Stimulated activated naive CD8-positive, alpha-beta T cell treated with anti-CD3 and anti-CD28 coated beads, Interleukin-15, Interleukin-2, amounts not matched to agents 100 ng/mL and 50 ng/mL, for 24 hours (primary cell): ENCODE data around the gene TTLL1.
A peak's percentile ranks its signal among the peaks of the same experiment; 100 is the strongest.

ENCODE experiments used
- H3K27ac Mint-ChIP-seq: one replicate; pipeline ENCODE4 v1.8.0; 2021; ENCODE audit warnings: mild to moderate bottlenecking, mixed read lengths
- H3K27me3 Mint-ChIP-seq: one replicate; pipeline ENCODE4 v1.8.0; 2021; ENCODE audit warnings: mixed read lengths
- H3K36me3 Mint-ChIP-seq: one replicate; pipeline ENCODE4 v1.8.0; 2021; ENCODE audit warnings: low read depth, mixed read lengths
- H3K4me1 Mint-ChIP-seq: one replicate; pipeline ENCODE4 v1.8.0; 2021; ENCODE audit warnings: low read depth, mixed read lengths
- H3K4me3 Mint-ChIP-seq: one replicate; pipeline ENCODE4 v1.8.0; 2021; ENCODE audit warnings: mild to moderate bottlenecking, mixed read lengths
- H3K9me3 Mint-ChIP-seq: one replicate; pipeline ENCODE4 v1.8.0; 2021; ENCODE audit warnings: mixed read lengths

The TTLL1 gene

GRCh38 chr22:43015677-43016042 lies 73.5 kb downstream of the TTLL1 start:
- H3K4me3 Mint-ChIP-seq: peak overlapping the region; percentile 91
- peaks cover 26% of the 10 kb centered on the region for H3K4me1 Mint-ChIP-seq
- no peaks in the 10 kb centered on the region for H3K9me3 Mint-ChIP-seq
- no peaks in the 10 kb centered on the region for H3K27me3 Mint-ChIP-seq
- H3K36me3 Mint-ChIP-seq: no peaks in the 10 kb centered on the region
- peak overlapping the region; percentile 83 for H3K27ac Mint-ChIP-seq

DNA sequence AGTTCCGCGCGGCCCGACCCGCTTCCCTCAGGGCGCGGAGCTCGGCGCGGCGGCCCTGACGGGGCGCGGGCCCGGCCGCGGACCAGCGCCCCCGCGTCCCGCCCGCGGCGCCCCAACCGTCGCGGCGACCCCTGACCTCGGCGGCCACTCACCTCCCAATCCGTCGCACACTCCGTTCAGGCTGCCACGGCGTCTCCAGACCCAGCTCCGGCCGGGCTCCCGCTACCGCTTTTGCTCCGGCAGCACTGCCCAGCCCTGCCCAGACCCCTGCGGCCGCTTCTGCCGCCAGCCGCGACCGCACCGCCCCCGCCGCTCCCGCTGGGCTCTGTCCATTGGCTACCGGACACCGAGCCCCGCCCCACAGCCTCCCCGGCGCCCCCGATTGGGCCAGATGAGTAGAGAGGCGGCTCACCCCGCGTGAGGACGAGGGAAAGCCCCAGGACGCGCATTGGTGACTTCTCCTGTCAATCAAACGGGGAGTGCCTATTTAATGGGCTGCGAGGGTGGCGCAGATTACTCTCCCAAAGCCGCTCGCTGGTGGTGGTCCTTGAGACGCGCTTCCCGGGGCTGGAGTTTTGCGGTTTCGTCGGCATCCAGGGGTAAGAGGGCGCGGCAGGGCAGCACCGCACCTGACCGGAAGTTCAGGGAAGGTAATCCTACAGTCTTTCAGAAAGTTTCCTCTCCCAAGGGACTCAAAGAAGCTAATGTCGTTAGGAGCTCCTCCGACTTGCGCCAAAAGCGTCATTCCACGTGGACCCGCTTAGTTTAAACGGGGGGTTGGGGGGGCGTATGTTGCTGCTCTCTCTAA lies 74.1 kb downstream of the TTLL1 start, which contains the start of gene PACSIN2:
Gene PACSIN2 (minus strand): TSS at position 281 of the 808 bp plus-strand sequence. CDS start 103,069 bp downstream, outside the sequence.
- peak within 1 kb of the TSS; percentile 91 for H3K4me3 Mint-ChIP-seq
- no peaks in the 10 kb centered on the region for H3K27me3 Mint-ChIP-seq
- peak within 1 kb of the TSS; percentile 83 for H3K27ac Mint-ChIP-seq
- H3K36me3 Mint-ChIP-seq: no peaks in the 10 kb centered on the region
- peaks cover 26% of the 10 kb centered on the region for H3K4me1 Mint-ChIP-seq
- H3K9me3 Mint-ChIP-seq: no peaks in the 10 kb centered on the region

- H3K36me3 Mint-ChIP-seq: no peaks in the 10 kb centered on the region
- H3K4me3 Mint-ChIP-seq: peak overlapping the region; percentile 91
- no peaks in the 10 kb centered on the region for H3K27me3 Mint-ChIP-seq
- H3K27ac Mint-ChIP-seq: peak overlapping the region; percentile 68
- H3K9me3 Mint-ChIP-seq: no peaks in the 10 kb centered on the region
- H3K4me1 Mint-ChIP-seq: peaks cover 26% of the 10 kb centered on the region
Observed at GRCh38 chr22:43014316-43014868, 74.8 kb downstream of the TTLL1 start.

GRCh38 chr22:43013355-43014315 lies 75.6 kb downstream of the TTLL1 start:
- Mint-ChIP-seq H3K4me3 (peak overlapping the region; percentile 91), H3K36me3 (no peaks in the 10 kb centered on the region), H3K4me1 (peaks cover 31% of the 10 kb centered on the region), H3K27me3 (no peaks in the 10 kb centered on the region), H3K9me3 (no peaks in the 10 kb centered on the region), H3K27ac (peak overlapping the region; percentile 68)

- Mint-ChIP-seq H3K27me3 (no peaks in the 10 kb centered on the region), H3K27ac (no peak overlapping the region), H3K9me3 (no peaks in the 10 kb centered on the region), H3K4me3 (no peak overlapping the region), H3K36me3 (no peaks in the 10 kb centered on the region), H3K4me1 (peaks cover 41% of the 10 kb centered on the region)
Observed at GRCh38 chr22:43012390-43012789, 76.8 kb downstream of the TTLL1 start.

DNA sequence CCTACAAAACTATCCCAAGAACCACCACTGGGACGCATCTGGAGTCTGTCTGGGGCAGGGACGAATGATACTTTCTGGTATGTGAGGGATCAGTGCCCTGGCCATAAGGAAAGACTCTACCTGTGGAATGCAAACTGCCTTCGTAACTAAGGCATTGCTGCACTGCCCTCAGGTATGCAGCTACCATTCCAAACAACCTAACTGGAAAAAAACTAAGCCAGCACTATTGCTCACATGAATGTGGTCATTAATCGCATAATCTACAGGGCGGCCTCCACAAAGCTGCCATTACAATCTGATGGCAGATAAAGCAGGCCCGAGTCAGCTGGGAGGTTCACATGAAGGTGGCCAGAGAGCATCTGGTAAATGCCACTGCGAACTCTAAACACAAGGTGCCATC lies 78.1 kb downstream of the TTLL1 start:
- Mint-ChIP-seq H3K4me1 (peaks cover 54% of the 10 kb centered on the region), H3K27ac (no peak overlapping the region), H3K27me3 (no peaks in the 10 kb centered on the region), H3K36me3 (no peaks in the 10 kb centered on the region), H3K4me3 (no peak overlapping the region), H3K9me3 (no peaks in the 10 kb centered on the region)

DNA sequence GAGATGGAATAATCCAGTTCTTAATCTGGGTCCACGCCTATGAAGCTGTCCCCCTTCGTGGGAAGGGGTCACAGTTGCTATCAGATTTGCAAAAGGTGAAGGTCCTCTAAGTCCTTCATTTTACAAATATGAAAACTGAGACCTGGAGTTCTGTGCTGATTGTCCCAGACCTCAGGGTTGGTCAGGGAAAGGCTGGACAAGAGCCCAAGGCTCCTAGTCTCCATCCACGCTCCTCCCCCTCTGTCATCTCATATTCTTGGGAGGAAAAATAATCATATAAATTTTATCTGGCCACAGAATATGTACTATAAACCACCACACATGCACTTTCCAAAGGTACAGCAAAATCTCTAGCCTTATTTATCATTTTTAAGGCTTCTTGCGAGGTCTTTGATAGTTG lies 79.7 kb downstream of the TTLL1 start:
- Mint-ChIP-seq H3K27ac (no peak overlapping the region), H3K9me3 (no peaks in the 10 kb centered on the region), H3K4me3 (no peak overlapping the region), H3K36me3 (no peaks in the 10 kb centered on the region), H3K4me1 (peaks cover 62% of the 10 kb centered on the region), H3K27me3 (no peaks in the 10 kb centered on the region)

- peaks cover 66% of the 10 kb centered on the region for H3K4me1 Mint-ChIP-seq
- H3K4me3 Mint-ChIP-seq: no peak overlapping the region
- H3K27me3 Mint-ChIP-seq: no peaks in the 10 kb centered on the region
- H3K36me3 Mint-ChIP-seq: peaks cover 2% of the 10 kb centered on the region
- H3K9me3 Mint-ChIP-seq: no peaks in the 10 kb centered on the region
- no peak overlapping the region for H3K27ac Mint-ChIP-seq
Observed at GRCh38 chr22:43008921-43009320, 80.3 kb downstream of the TTLL1 start.

DNA sequence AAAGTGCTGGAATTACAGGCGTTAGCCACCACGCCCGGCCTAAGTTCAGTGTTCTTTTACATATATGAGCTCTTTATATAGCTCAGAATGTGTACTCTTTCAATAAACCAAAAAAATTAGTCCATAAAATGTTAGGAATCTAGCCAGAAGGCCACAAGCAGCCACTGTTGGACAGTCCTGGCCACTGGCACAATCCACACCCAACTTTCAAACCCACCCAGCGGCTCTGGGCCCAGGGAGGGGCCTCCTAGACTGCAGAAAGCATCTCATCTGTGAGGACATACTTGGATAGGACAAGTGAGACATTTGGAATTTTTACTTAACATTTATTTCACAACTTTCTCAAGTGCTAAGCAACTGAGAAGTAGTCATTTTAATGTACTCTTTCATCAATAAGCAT lies 80.7 kb downstream of the TTLL1 start:
- no peak overlapping the region for H3K4me3 Mint-ChIP-seq
- no peaks in the 10 kb centered on the region for H3K27me3 Mint-ChIP-seq
- peaks cover 5% of the 10 kb centered on the region for H3K36me3 Mint-ChIP-seq
- no peaks in the 10 kb centered on the region for H3K9me3 Mint-ChIP-seq
- no peak overlapping the region for H3K27ac Mint-ChIP-seq
- H3K4me1 Mint-ChIP-seq: peaks cover 66% of the 10 kb centered on the region

- H3K36me3 Mint-ChIP-seq: peaks cover 5% of the 10 kb centered on the region
- no peaks in the 10 kb centered on the region for H3K9me3 Mint-ChIP-seq
- H3K4me1 Mint-ChIP-seq: peaks cover 66% of the 10 kb centered on the region
- H3K27me3 Mint-ChIP-seq: no peaks in the 10 kb centered on the region
- no peak overlapping the region for H3K4me3 Mint-ChIP-seq
- peak overlapping the region; percentile 32 for H3K27ac Mint-ChIP-seq
Observed at GRCh38 chr22:43007519-43008102, 81.6 kb downstream of the TTLL1 start.

DNA sequence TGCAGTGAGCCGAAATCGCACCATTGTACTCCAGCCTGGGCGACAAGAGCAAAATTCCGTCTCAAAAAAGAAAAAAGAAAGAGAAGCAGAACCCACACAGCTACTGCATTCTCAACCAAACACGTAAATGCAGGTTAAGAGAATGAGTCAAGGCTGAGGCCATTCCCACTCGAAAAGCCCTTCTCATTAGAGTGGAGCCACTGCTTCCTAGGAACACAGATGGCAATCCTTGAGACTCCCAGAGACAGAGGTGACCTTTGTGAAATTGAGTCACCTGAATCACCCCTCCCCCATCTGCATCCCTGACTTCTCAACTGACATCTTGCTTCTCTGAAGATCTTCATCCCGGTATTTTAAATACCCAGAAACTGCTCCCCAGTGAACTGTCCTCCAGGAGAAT lies 82.4 kb downstream of the TTLL1 start:
- Mint-ChIP-seq H3K4me1 (peaks cover 75% of the 10 kb centered on the region), H3K27ac (no peak overlapping the region), H3K36me3 (peaks cover 5% of the 10 kb centered on the region), H3K27me3 (no peaks in the 10 kb centered on the region), H3K9me3 (no peaks in the 10 kb centered on the region), H3K4me3 (no peak overlapping the region)

- H3K4me3 Mint-ChIP-seq: no peak overlapping the region
- no peaks in the 10 kb centered on the region for H3K9me3 Mint-ChIP-seq
- peaks cover 5% of the 10 kb centered on the region for H3K36me3 Mint-ChIP-seq
- no peak overlapping the region for H3K27ac Mint-ChIP-seq
- H3K4me1 Mint-ChIP-seq: peaks cover 78% of the 10 kb centered on the region
- no peaks in the 10 kb centered on the region for H3K27me3 Mint-ChIP-seq
Observed at GRCh38 chr22:43006016-43006505, 83.1 kb downstream of the TTLL1 start.

DNA sequence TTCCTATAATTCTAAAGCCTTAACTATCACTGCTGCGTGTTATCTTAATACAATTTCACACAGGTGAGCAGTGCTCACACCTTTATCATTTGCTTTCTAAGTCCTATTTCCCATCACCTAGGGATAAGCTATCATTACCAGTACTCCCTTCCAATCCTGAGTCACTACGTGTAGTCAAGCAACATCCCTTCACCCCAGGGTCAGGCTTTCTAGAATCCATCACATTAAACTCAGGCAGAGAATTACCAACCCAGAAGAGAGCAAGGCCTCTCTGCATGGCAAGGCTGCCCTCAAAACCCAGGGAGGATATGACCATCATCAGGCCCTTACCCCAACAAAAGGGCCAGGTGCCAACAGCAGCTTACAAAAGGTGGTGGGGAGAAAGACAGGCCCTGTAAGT lies 84.1 kb downstream of the TTLL1 start:
- no peak overlapping the region for H3K4me3 Mint-ChIP-seq
- no peak overlapping the region for H3K27ac Mint-ChIP-seq
- H3K9me3 Mint-ChIP-seq: no peaks in the 10 kb centered on the region
- peaks cover 5% of the 10 kb centered on the region for H3K36me3 Mint-ChIP-seq
- peaks cover 87% of the 10 kb centered on the region for H3K4me1 Mint-ChIP-seq
- no peaks in the 10 kb centered on the region for H3K27me3 Mint-ChIP-seq

DNA sequence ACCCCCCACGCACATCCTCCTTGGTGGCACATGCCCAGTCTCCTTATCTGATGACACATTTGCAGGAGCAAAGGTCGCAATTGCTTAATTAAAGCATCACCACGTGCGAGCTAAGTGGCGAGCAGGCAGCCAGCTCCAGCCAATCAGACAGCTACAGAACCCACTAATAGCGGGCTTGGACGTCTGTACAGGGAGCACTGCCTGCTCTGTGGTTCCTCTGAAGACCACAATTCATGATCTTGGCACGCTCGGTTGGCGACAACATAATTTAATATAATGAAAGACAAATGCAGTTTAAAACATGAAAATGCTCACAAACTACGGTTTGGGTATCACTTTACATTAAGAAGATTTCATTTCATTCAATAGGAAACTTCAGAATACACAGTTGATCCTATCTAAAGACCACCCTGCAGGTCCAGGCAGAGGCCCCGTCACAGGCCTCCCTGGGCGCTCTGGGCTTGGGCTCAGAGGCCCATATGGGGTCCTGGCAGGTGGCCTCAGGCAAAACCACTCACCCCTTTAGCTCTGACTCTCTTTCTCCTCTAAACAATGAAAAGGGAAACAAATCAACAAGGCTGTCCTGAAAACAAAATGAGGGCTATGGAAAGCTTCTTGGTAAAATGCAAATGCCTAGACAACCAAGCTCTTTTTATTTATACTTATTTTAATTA lies 84.7 kb downstream of the TTLL1 start:
- Mint-ChIP-seq H3K4me1 (peaks cover 93% of the 10 kb centered on the region), H3K27ac (peak overlapping the region; percentile 62), H3K4me3 (peak overlapping the region; percentile 33), H3K9me3 (no peaks in the 10 kb centered on the region), H3K36me3 (peaks cover 5% of the 10 kb centered on the region), H3K27me3 (no peaks in the 10 kb centered on the region)
